WTC11 (cell line): Measurements from ENCODE around the gene GSC2. TPM values are rescaled to one million over a fixed set of nuclear protein-coding genes. Genes with fewer than 3 reads are reported as not detected.

Experiments used
- ATAC-seq: fragments of 200-7000 bp; cut with Tn5 transposase; 2 replicates; pipeline ENCODE4 v1.10.0; 2021; ENCODE audit warnings: mild to moderate bottlenecking, moderate library complexity
- CTCF ChIA-PET: fragments of 300-600 bp; sonication (Branson Sonifier 250); formaldehyde crosslinking; loops from one replicate; lab custom pipeline; 2021; ENCODE audit warnings: antibody characterized with exemption; lab: Charles Lee
- POLR2A ChIA-PET: fragments of 350-600 bp; sonication (Branson Sonifier 250); formaldehyde crosslinking; loops from one replicate; lab custom pipeline; 2021; ENCODE audit warnings: antibody characterized with exemption; lab: Charles Lee
- DNase-seq: peaks from one replicate; pipeline ENCODE4 v3.0.0; 2021; ENCODE audit warnings: low spot score
- H3K27ac Mint-ChIP-seq: 2 replicates; pipeline ENCODE4 v1.8.0; 2021; ENCODE audit warnings: mixed read lengths
- H3K27me3 Mint-ChIP-seq: 2 replicates; pipeline ENCODE4 v1.8.0; 2021; ENCODE audit warnings: low read depth, mild to moderate bottlenecking, moderate library complexity, mixed read lengths
- H3K36me3 Mint-ChIP-seq: 2 replicates; pipeline ENCODE4 v1.8.0; 2021; ENCODE audit warnings: mixed read lengths
- H3K4me1 Mint-ChIP-seq: 2 replicates; pipeline ENCODE4 v1.8.0; 2022; ENCODE audit warnings: mixed read lengths
- H3K4me3 Mint-ChIP-seq: 2 replicates; pipeline ENCODE4 v1.8.0; 2021; ENCODE audit warnings: mild to moderate bottlenecking, moderate library complexity, mixed read lengths
- H3K9me3 Mint-ChIP-seq: 2 replicates; pipeline ENCODE4 v1.8.0; 2021; ENCODE audit warnings: mixed read lengths
- AFF4 ChIP-seq: sonication (generic); formaldehyde crosslinking; IDR thresholded peaks from 2 replicates; pipeline ENCODE4 v1.8.1; 2023; ENCODE audit warnings: mild to moderate bottlenecking, missing genetic modification reagents, borderline replicate concordance
- ERG ChIP-seq: fragments of 250-450 bp; sonication (Bioruptor Pico); IDR thresholded peaks from 2 replicates; pipeline ENCODE4 v1.8.0; 2021; ENCODE audit warnings: mild to moderate bottlenecking
- ESRRA ChIP-seq: sonication (generic); formaldehyde crosslinking; IDR thresholded peaks from 2 replicates; pipeline ENCODE4 v1.8.1; 2022; ENCODE audit warnings: mild to moderate bottlenecking, missing genetic modification reagents, borderline replicate concordance
- GRHL2 ChIP-seq: fragments of 250-450 bp; sonication (Bioruptor Pico); IDR thresholded peaks from 2 replicates; pipeline ENCODE4 v1.8.0; 2022; ENCODE audit warnings: mild to moderate bottlenecking, moderate library complexity; ENCODE audit not compliant: insufficient replicate concordance, severe bottlenecking
- GTF2I ChIP-seq: fragments of 250-450 bp; sonication (Bioruptor Pico); conservative IDR thresholded peaks from 2 replicates; pipeline ENCODE4 v1.4.0; 2021; ENCODE audit warnings: mild to moderate bottlenecking
- HMGA2 ChIP-seq: fragments of 250-450 bp; sonication (Bioruptor Pico); IDR thresholded peaks from 2 replicates; pipeline ENCODE4 v1.4.0; 2021; ENCODE audit warnings: mild to moderate bottlenecking, moderate library complexity
- IRF2 ChIP-seq: sonication (generic); formaldehyde crosslinking; IDR thresholded peaks from 2 replicates; pipeline ENCODE4 v1.8.0; 2022; ENCODE audit warnings: low read depth, missing genetic modification reagents, borderline replicate concordance
- KAT7 ChIP-seq: sonication (generic); formaldehyde crosslinking; IDR thresholded peaks from 2 replicates; pipeline ENCODE4 v1.8.1; 2023; ENCODE audit warnings: missing genetic modification reagents, mild to moderate bottlenecking, borderline replicate concordance
- NR2C2 ChIP-seq: sonication (generic); formaldehyde crosslinking; IDR thresholded peaks from 2 replicates; pipeline ENCODE4 v1.8.0; 2022; ENCODE audit warnings: mild to moderate bottlenecking, missing genetic modification reagents
- PRDM15 ChIP-seq: sonication (generic); formaldehyde crosslinking; IDR thresholded peaks from 2 replicates; pipeline ENCODE4 v1.8.0; 2022; ENCODE audit warnings: missing genetic modification reagents
- RORB ChIP-seq: fragments of 250-450 bp; sonication (Bioruptor Pico); IDR thresholded peaks from 2 replicates; pipeline ENCODE4 v1.9.0; 2021; ENCODE audit warnings: mild to moderate bottlenecking
- ZNF219 ChIP-seq: sonication (generic); formaldehyde crosslinking; IDR thresholded peaks from 2 replicates; pipeline ENCODE4 v1.8.0; 2023; ENCODE audit warnings: missing genetic modification reagents, mild to moderate bottlenecking, borderline replicate concordance
- ZNF423 ChIP-seq: fragments of 250-450 bp; sonication (Bioruptor Pico); IDR thresholded peaks from 2 replicates; pipeline ENCODE4 v2.1.2; 2022; ENCODE audit warnings: mild to moderate bottlenecking, moderate library complexity
- ZNF425 ChIP-seq: fragments of 250-450 bp; sonication (Bioruptor Pico); conservative IDR thresholded peaks from 2 replicates; pipeline ENCODE4 v1.9.0; 2021; ENCODE audit warnings: mild to moderate bottlenecking
- ZNF671 ChIP-seq: fragments of 250-450 bp; sonication (Bioruptor Pico); IDR thresholded peaks from 2 replicates; pipeline ENCODE4 v1.8.0; 2021; ENCODE audit warnings: mild to moderate bottlenecking
- total RNA-seq: library from RNA; stranded (reverse); gene quantifications from 3 replicates; pipeline ENCODE4 v1.2.3, GENCODE V29; 2021
- TF ChIP-seq, protein P1 (sequence below): sonication (generic); formaldehyde crosslinking; IDR thresholded peaks from 2 replicates; pipeline ENCODE4 v1.8.1; 2022; ENCODE audit warnings: low read depth, mild to moderate bottlenecking, moderate library complexity, missing genetic modification reagents, borderline replicate concordance
- TF ChIP-seq, protein P2 (sequence below): sonication (generic); formaldehyde crosslinking; IDR thresholded peaks from 2 replicates; pipeline ENCODE4 v1.8.1; 2023; ENCODE audit warnings: mild to moderate bottlenecking, missing genetic modification reagents
- TF ChIP-seq, protein P3 (sequence below): sonication (generic); formaldehyde crosslinking; IDR thresholded peaks from 2 replicates; pipeline ENCODE4 v1.8.0; 2022; ENCODE audit warnings: mild to moderate bottlenecking, missing genetic modification reagents

GSC2 gene
- total RNA-seq, 1 experiment from 2014 or later: 0.68 TPM

DNA sequence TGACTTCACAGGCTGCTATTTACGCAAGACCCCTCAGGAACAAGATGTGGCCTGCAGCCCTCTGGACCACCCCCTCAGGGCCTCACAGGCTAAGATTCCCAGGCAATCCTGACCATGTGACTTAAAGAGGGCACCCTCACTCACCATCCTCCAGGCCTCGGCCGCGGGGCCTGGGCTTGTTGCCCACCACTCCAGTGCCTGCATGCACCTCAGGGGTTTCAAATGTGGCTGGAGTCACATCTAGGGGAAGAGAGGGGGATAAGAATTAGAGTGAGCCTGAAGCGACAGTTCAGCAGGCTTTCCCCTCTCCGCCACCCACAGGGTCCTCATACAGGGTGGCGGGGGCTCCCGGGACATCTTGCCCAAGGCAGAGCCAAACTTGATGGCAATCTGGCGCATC lies 7.7 kb downstream of the GSC2 start (continued):
- TF ChIP-seq PRDM15 (CRISPR knock-in tag) (no peak), ERG (CRISPR knock-in tag) (no peak), ZNF423 (CRISPR knock-in tag) (no peak), GTF2I (CRISPR knock-in tag) (no peak)
- TF ChIP-seq, protein P1, sequence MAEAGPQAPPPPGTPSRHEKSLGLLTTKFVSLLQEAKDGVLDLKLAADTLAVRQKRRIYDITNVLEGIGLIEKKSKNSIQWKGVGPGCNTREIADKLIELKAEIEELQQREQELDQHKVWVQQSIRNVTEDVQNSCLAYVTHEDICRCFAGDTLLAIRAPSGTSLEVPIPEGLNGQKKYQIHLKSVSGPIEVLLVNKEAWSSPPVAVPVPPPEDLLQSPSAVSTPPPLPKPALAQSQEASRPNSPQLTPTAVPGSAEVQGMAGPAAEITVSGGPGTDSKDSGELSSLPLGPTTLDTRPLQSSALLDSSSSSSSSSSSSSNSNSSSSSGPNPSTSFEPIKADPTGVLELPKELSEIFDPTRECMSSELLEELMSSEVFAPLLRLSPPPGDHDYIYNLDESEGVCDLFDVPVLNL (CRISPR knock-in tag): no peak
- TF ChIP-seq, protein P2, sequence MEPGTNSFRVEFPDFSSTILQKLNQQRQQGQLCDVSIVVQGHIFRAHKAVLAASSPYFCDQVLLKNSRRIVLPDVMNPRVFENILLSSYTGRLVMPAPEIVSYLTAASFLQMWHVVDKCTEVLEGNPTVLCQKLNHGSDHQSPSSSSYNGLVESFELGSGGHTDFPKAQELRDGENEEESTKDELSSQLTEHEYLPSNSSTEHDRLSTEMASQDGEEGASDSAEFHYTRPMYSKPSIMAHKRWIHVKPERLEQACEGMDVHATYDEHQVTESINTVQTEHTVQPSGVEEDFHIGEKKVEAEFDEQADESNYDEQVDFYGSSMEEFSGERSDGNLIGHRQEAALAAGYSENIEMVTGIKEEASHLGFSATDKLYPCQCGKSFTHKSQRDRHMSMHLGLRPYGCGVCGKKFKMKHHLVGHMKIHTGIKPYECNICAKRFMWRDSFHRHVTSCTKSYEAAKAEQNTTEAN (CRISPR knock-in tag): no peak
- TF ChIP-seq, protein P3, sequence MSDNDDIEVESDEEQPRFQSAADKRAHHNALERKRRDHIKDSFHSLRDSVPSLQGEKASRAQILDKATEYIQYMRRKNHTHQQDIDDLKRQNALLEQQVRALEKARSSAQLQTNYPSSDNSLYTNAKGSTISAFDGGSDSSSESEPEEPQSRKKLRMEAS (CRISPR knock-in tag): no peak

DNA sequence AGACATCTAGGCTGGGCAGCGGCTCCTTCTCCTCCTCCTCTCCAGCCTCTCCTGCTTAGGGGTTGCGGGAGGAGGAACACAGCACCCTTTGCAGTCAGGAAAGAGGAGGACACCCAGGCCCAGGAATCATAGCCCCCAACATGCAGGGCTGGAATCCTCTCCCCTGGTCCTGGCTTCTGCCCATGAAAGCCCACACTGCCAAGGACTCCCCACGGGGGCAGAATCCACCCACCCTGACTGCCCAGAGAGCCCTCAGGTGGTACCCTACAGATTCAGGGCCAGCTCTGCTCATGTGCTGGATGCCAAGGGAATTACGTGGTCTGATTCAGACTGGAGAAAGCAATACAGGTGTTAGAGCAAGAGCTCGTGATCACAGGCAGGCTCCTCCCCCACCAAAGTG lies 10.1 kb downstream of the GSC2 start:
- no peak overlapping the region for H3K27ac Mint-ChIP-seq
- no peaks in the 10 kb centered on the region for H3K9me3 Mint-ChIP-seq
- CTCF ChIA-PET: no interaction called here
- H3K4me3 Mint-ChIP-seq: no peak overlapping the region
- POLR2A ChIA-PET: no interaction called here
- DNase-seq (no peak), ATAC-seq (no peak)
- TF ChIP-seq KAT7 (CRISPR knock-in tag): no peak
- no peak for TF ChIP-seq RORB (CRISPR knock-in tag)
- TF ChIP-seq AFF4 (CRISPR knock-in tag): no peak
- no peak for TF ChIP-seq ZNF219 (CRISPR knock-in tag)
- TF ChIP-seq NR2C2 (CRISPR knock-in tag): no peak
- no peak for TF ChIP-seq ZNF671
- no peak for TF ChIP-seq ESRRA (CRISPR knock-in tag)
- no peak for TF ChIP-seq IRF2 (CRISPR knock-in tag)
- TF ChIP-seq, protein P2 (CRISPR knock-in tag): no peak
- TF ChIP-seq HMGA2 (CRISPR knock-in tag): no peak
- no peak for TF ChIP-seq ZNF425 (CRISPR knock-in tag)
- TF ChIP-seq ZNF423 (CRISPR knock-in tag): no peak
- TF ChIP-seq GRHL2 (CRISPR knock-in tag): no peak
- H3K36me3 Mint-ChIP-seq: peaks cover 35% of the 10 kb centered on the region
- H3K27me3 Mint-ChIP-seq: peaks cover 3% of the 10 kb centered on the region; the same call in 1 of the 2 replicates
- H3K4me1 Mint-ChIP-seq: peaks cover 8% of the 10 kb centered on the region
